Nephron progenitor cell (in vitro differentiated cells): ENCODE data around the gene MIB2.
A peak's percentile ranks its signal among the peaks of the same experiment; 100 is the strongest.
"Not testable (repeated sequence)": the region's sequence is repeated elsewhere in the genome, so short reads cannot be mapped to it uniquely, and the experiment has no call there.

Experiments
- DNase-seq: peaks from one replicate; pipeline ENCODE4 v3.0.0; 2021
- H3K27ac Mint-ChIP-seq: 2 replicates; pipeline ENCODE4 v1.8.0; 2021; ENCODE audit warnings: mild to moderate bottlenecking, moderate library complexity, mixed read lengths
- H3K27me3 Mint-ChIP-seq: 2 replicates; pipeline ENCODE4 v1.8.0; 2021; ENCODE audit warnings: mild to moderate bottlenecking, low read depth, mixed read lengths; ENCODE audit not compliant: poor library complexity
- H3K36me3 Mint-ChIP-seq: 2 replicates; pipeline ENCODE4 v1.8.0; 2021; ENCODE audit warnings: low read depth, mixed read lengths
- H3K4me1 Mint-ChIP-seq: 2 replicates; pipeline ENCODE4 v1.8.0; 2021; ENCODE audit warnings: mixed read lengths
- H3K4me3 Mint-ChIP-seq: 2 replicates; pipeline ENCODE4 v1.8.0; 2021; ENCODE audit warnings: mild to moderate bottlenecking, moderate library complexity, mixed read lengths
- H3K9me3 Mint-ChIP-seq: 2 replicates; pipeline ENCODE4 v1.8.0; 2021; ENCODE audit warnings: mild to moderate bottlenecking, moderate library complexity, mixed read lengths
- CTCF ChIP-seq: fragments of 200-600 bp; sonication (generic); IDR thresholded peaks from 2 replicates; pipeline ENCODE4 v1.5.0; 2021; ENCODE audit warnings: antibody characterized with exemption

The MIB2 gene

GRCh38 chr1:1591452-1591851 is 23.8 kb upstream of the MIB2 start:
- TF ChIP-seq CTCF: no peak
- H3K36me3 Mint-ChIP-seq: no peaks in the 10 kb centered on the region

GRCh38 chr1:1593834-1594601 is 21.3 kb upstream of the MIB2 start:
- TF ChIP-seq CTCF: no peak
- peaks cover 12% of the 10 kb centered on the region for H3K9me3 Mint-ChIP-seq
- peaks cover 10% of the 10 kb centered on the region for H3K4me1 Mint-ChIP-seq
- no peak overlapping the region for H3K27ac Mint-ChIP-seq
- H3K36me3 Mint-ChIP-seq: no peaks in the 10 kb centered on the region
- DNase-seq: no peak
- H3K27me3 Mint-ChIP-seq: peaks cover 9% of the 10 kb centered on the region
- no peak overlapping the region for H3K4me3 Mint-ChIP-seq

More at GRCh38 chr1:1591452-1591851, 23.8 kb upstream of the MIB2 start:
- Mint-ChIP-seq H3K9me3 (peaks cover 12% of the 10 kb centered on the region), H3K4me1 (peaks cover 10% of the 10 kb centered on the region), H3K27ac (no peak overlapping the region), H3K4me3 (no peak overlapping the region), H3K27me3 (peaks cover 25% of the 10 kb centered on the region)
- no peak for DNase-seq

- H3K36me3 Mint-ChIP-seq: no peaks in the 10 kb centered on the region
- peaks cover 12% of the 10 kb centered on the region for H3K9me3 Mint-ChIP-seq
- H3K4me1 Mint-ChIP-seq: peaks cover 10% of the 10 kb centered on the region
- H3K27me3 Mint-ChIP-seq: peaks cover 9% of the 10 kb centered on the region
- H3K4me3 Mint-ChIP-seq: no peak overlapping the region
- TF ChIP-seq CTCF: no peak
- no peak overlapping the region for H3K27ac Mint-ChIP-seq
- DNase-seq: no peak
Observed at GRCh38 chr1:1594602-1595260, 20.6 kb upstream of the MIB2 start.

GRCh38 chr1:1595341-1595740 is 20.0 kb upstream of the MIB2 start:
- H3K27me3 Mint-ChIP-seq, DNase-seq, H3K36me3 Mint-ChIP-seq, H3K27ac Mint-ChIP-seq, H3K4me3 Mint-ChIP-seq, H3K4me1 Mint-ChIP-seq: not testable (repeated sequence)
- H3K9me3 Mint-ChIP-seq: peaks cover 12% of the 10 kb centered on the region

- H3K4me3 Mint-ChIP-seq: no peak overlapping the region
- peak; percentile 33 for DNase-seq
- peaks cover 9% of the 10 kb centered on the region for H3K4me1 Mint-ChIP-seq
- H3K36me3 Mint-ChIP-seq: no peaks in the 10 kb centered on the region
- no peak for TF ChIP-seq CTCF
- peaks cover 16% of the 10 kb centered on the region for H3K27me3 Mint-ChIP-seq
- H3K27ac Mint-ChIP-seq: no peak overlapping the region
- peaks cover 4% of the 10 kb centered on the region for H3K9me3 Mint-ChIP-seq
Observed at GRCh38 chr1:1596493-1597274, 18.6 kb upstream of the MIB2 start.

- H3K27ac Mint-ChIP-seq: no peak overlapping the region
- H3K4me3 Mint-ChIP-seq: peak overlapping the region; percentile 49
- peak; percentile 27 for TF ChIP-seq CTCF
- no peaks in the 10 kb centered on the region for H3K9me3 Mint-ChIP-seq
- H3K36me3 Mint-ChIP-seq: no peaks in the 10 kb centered on the region
- H3K4me1 Mint-ChIP-seq: peaks cover 5% of the 10 kb centered on the region
- DNase-seq: no peak
- H3K27me3 Mint-ChIP-seq: peaks cover 23% of the 10 kb centered on the region
Observed at GRCh38 chr1:1597275-1597930, 17.9 kb upstream of the MIB2 start.
